Stimulated activated CD8-positive, alpha-beta memory T cell treated with anti-CD3 and anti-CD28 coated beads, Interleukin-4, amount 100 ng/mL, for 4 hours (primary cell): Measurements from ENCODE around the gene TRAF7.

Source experiments
- DNase-seq, 2 donors: peaks; one replicate each; pipeline ENCODE4 v3.0.0-alpha.2; 2020; ENCODE audit warnings: low read depth in 2 of 2, low spot score in 1 of 2

TRAF7 gene

GRCh38 chr16:2147378-2147777 is 8.2 kb upstream of the TRAF7 start:
- DNase-seq, result no peak

GRCh38 chr16:2147981-2148671 is 7.5 kb upstream of the TRAF7 start, which contains the start of gene RAB26:
RAB26 (plus strand) TSS chr16:2148625; CDS start chr16:2148784, 159 bp downstream.
- DNase-seq, result no peak

DNA sequence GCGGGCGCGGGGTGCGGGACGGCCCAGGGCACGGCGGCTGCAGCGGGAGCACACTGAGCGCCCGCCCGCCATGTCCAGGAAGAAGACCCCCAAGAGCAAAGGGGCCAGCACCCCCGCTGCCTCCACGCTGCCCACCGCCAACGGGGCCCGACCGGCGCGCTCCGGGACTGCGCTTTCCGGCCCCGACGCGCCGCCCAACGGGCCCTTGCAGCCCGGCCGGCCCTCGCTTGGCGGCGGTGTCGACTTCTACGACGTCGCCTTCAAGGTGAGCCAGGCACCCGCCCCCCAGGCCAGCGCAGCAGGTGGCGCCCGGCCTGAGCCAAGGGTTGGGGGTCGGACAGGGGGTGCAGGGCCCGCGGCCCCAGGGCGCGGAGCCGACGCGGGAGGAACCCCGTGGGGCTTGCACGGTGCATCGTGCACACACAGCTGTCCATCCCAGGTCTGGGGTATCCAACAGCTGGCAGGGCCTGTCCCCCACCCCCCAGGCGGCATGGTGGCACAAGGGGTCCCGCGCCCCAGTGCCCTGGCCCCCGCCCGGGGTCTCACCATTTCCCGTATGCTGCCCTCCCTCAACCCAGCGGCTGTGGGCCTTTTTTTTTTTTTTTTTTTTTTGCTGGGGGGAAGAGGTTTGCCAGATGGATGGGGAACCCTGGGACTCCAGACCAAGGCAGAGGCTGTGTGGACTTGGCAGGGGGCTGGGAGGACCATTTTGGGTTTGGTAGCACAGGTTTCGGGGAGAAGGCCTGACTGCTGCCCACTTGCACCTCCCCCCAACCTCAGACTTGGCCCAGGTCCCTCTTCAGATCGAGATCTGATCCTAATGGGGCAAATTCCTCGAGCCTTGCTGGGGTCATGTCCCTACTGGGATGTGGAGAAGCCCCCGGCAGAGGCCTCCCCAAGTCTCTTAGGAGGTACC is 6.6 kb upstream of the TRAF7 start:
- DNase-seq, result no peak

DNA sequence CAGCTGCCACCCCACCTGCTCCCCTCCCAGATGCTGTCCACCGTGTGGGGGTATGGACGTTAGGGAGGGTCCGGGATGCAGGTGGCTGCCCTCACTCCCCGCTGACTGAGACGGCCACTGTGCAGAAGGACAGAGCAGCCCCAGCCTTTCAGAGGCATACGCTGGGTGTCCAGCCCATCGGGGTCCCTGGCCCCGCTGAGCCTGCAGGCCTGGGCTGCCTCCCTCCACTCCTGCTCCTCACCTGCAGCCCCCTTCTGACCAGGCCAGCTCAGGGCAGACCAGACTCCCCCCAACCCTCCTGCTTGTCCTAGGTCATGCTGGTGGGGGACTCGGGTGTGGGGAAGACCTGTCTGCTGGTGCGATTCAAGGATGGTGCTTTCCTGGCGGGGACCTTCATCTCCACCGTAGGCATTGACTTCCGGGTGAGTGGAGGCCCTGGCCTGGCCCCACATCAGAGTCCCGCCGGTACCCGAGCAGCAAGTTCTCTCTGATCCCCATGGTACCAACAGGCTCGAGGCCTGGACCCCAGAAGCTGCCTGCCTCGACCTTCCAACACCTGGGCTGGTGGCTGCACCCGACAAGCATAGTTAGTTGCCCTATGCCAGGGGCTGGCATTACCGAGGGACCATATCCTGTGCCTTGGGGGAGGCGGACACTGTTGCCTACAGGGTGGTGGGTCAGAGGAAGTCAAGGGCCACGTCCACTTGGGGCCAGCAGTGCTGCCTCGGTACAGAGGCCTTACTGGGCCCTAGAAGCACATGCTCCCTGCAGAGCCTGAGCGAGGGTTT is 5.8 kb upstream of the TRAF7 start:
- no peak for DNase-seq

DNA sequence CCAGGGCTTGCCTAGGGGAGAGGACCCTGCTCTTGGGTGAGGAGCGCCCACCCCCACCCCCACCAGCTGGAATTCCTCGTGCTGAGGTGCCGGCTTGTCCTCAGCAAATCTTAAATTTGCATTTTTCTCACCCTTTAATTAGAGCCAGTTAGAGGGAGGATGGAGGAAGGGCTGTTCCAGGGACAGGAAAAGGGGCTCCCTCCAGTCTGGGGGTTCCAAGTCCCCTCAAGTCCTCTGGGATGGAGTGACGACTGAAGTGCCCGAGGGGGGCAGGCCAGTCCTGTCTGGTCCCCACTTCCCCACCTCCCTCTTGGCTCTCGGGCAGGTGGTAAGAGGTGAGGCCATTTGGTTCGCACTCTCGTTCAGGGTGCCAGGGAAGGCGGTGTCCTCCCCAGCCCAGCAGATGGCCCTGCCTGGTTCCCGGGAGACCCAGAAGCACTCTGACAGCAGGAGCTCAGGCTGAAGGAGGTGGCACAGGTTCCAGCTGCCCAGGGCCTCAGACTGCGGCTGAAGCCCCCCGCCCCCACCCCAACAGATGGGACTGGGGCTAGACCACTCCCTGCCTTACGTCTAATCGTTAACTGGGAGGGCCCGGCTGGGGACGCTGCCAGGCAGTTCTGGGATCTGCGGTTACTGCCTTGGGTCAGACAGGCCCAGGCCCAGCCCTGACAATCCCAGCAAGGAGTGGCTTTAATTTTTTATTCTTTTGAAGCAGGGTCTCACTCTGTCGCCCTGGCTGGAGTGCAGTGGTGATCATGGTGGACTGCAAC is 5.0 kb upstream of the TRAF7 start:
- no peak for DNase-seq

DNA sequence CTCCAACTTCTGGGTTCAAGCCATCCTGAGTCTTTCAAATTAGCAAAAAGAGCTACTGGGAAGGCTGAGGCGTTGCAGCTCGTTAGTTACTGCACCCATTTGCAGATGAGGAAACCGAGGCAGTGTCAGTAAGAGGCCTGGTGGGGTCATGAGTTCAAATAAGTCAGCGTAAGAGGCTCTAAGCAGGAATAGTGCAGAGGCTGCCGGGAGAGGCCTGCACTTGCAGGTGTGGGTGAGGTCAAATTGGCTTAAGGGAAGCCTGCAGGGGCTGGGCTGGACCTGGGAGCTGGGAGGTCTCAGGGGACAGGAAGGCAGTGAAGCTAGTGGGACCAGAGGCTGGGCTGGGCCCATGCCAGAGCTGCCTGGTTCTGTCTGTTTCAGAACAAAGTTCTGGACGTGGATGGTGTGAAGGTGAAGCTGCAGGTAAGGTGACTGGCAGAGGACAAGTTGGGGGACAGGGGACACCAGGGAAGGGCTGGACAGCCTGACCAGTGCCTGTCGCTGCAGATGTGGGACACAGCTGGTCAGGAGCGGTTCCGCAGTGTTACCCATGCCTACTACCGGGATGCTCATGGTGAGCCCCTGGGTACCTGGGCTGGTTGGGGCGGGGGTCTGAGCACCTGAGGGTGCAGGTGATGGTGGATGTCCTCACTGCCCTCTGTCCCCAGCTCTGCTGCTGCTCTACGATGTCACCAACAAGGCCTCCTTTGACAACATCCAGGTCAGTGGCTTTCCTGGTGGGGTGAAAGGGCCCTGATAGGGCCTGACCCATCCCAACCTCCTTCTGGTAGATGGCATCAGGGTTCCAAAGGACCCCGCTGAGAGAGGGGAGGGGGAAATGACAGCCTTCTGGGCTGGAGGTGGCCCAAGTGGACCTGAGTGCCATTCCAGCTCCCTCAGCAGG is 4.1 kb upstream of the TRAF7 start:
- DNase-seq, result no peak

GRCh38 chr16:2152695-2153506 is 2.7 kb upstream of the TRAF7 start:
- no peak for DNase-seq

- no peak for DNase-seq
Measured at GRCh38 chr16:2154533-2155090, 970 bp upstream of the TRAF7 start.

DNA sequence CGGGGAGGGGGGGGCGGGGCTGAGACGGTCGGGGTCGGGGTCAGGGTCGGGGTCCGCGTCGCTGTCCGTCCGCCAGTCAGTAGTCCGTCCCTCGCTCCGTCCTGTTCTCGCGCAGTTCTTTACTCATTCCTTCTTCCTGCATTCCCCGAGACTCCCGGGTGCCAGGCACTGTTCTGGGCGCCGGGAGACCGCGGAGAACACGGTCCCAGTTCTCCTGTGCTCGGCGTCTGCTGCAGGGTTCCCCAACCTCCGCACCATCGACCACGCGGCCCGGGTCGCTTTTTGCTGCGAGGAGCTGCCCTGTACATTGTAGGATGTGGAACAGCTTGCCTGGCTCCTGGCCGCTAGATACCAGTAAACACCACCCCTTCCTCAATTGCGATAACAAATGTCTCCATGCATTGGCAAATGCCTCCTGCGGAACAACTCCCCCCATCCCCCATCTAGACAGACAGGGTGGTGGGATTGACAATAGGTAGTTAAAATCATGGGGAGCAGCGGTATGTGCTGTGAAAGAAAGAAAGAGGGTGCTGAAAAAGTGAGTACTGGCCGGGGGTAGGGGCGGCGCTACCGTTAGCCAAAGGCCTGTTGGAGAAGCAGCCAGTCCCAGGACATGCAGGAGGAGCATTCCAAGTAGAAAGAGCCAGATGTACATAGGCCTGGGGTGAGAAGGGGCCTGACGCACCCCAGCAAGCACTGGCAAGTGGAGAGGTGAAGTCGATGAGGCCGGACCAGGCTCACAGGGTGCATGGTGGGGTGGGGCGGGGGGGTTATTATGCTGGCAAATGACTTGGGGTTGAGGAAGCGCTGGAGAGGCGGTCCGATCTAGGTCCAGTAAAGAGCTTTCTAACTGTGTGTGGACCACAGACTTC is 631 bp downstream of the TRAF7 start:
- no peak for DNase-seq

DNA sequence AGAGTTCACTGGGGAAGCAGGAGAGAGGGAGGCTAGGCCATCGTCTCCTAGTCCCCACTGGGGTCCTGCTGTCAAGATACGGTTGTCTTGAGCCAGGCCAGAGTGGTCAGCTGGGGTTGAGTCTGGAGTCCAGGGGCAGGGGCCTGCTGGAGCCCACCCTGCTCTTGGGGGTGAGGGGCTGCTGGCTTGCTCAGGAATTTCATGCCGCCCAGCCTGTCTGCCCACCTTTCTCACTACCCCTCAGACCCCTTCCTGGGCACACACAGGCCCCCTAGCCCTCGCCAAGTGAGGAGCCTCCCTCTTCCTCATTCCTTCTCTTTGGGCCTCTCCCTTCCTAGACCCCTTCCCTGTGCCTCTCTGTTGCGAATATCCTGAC is 1.3 kb downstream of the TRAF7 start:
- no peak for DNase-seq

- no peak for DNase-seq
Measured at GRCh38 chr16:2157480-2158261, 2.1 kb downstream of the TRAF7 start.

- DNase-seq, result no peak
Measured at GRCh38 chr16:2158262-2158638, 2.7 kb downstream of the TRAF7 start.

GRCh38 chr16:2159175-2159838 is 3.7 kb downstream of the TRAF7 start:
- DNase-seq, result no peak

GRCh38 chr16:2160915-2161551 is 5.5 kb downstream of the TRAF7 start:
- no peak for DNase-seq

GRCh38 chr16:2161911-2162310 is 6.3 kb downstream of the TRAF7 start:
- DNase-seq, result no peak

DNA sequence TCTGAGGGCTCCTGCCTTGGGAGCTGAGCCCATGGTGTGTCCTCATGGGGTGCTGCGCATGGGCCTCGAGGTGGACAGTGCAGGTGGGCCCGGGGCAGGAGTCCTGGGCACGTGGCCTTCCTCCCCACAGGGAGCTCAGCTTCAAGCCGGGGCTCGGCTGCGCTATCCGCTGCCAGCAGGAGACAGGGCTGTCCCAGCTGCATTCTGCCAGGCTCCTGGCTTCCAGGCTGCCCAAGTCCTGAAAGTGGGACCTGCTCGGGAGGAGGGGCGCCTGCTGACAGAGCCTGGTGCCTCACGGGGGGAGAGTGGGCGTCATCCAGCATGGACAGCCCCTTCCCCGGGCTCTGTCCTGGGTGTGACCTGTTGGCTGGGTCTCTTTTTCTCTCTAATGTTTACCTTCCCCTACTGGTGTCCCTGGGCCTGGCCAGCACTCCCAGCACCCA is 7.1 kb downstream of the TRAF7 start:
- DNase-seq, result no peak
